ENCODE data around the gene STYXL1.

DNA sequence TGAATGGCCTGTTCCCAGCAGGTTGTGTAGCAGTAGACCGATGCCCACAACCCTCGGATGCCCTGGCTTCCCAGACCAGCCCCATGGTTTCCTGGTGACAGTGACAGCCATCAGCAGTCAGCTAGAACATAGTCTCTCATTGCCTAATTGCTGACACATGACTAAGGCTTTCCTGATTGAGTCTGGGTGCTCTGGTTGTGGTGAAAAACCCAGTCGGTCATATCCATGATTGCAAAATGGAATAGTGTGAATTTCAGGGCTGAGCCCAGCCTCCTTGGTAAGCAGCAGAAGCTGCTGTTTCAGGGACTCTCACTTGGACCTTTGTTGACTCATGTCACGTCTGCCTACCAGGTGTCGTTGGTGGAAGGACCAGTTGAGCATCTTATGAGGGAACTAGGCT lies 96.3 kb downstream of the STYXL1 start:
- TF ChIP-seq, protein P1, sequence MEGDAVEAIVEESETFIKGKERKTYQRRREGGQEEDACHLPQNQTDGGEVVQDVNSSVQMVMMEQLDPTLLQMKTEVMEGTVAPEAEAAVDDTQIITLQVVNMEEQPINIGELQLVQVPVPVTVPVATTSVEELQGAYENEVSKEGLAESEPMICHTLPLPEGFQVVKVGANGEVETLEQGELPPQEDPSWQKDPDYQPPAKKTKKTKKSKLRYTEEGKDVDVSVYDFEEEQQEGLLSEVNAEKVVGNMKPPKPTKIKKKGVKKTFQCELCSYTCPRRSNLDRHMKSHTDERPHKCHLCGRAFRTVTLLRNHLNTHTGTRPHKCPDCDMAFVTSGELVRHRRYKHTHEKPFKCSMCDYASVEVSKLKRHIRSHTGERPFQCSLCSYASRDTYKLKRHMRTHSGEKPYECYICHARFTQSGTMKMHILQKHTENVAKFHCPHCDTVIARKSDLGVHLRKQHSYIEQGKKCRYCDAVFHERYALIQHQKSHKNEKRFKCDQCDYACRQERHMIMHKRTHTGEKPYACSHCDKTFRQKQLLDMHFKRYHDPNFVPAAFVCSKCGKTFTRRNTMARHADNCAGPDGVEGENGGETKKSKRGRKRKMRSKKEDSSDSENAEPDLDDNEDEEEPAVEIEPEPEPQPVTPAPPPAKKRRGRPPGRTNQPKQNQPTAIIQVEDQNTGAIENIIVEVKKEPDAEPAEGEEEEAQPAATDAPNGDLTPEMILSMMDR (IDR thresholded peaks at IDR 0.05; ENCODE audit: insufficient read depth, low read depth, low read length), result no peak
- TF ChIP-seq EZH2 (IDR thresholded peaks at IDR 0.05; ENCODE audit: insufficient read depth, low read length), result no peak

All from astrocyte (in vitro differentiated cells and primary cell).